Smooth muscle cell (in vitro differentiated cells): ENCODE results near the gene MRNIP. TPM values are rescaled to one million over a fixed set of nuclear protein-coding genes. Genes with fewer than 3 reads are reported as not detected.
"Not testable (repeated sequence)": the region's sequence is repeated elsewhere in the genome, so short reads cannot be mapped to it uniquely, and the experiment has no call there.

Experiments used
- DNase-seq: peaks from one replicate; lab custom pipeline; 2025; ENCODE audit not compliant: unreplicated experiment; lab: John Stamatoyannopoulos, UW
- H2AFZ ChIP-seq: fragments of 200-600 bp; sonication (generic); 2 replicates; pipeline ENCODE4 v1.6.0; 2016; ENCODE audit warnings: antibody characterized with exemption, low read depth, mild to moderate bottlenecking
- H3F3A ChIP-seq: fragments of 200-600 bp; sonication (generic); 2 replicates; pipeline ENCODE4 v1.6.0; 2017; ENCODE audit warnings: antibody characterized with exemption, low read depth
- H3K27ac ChIP-seq: fragments of 200-600 bp; sonication (generic); 2 replicates; pipeline ENCODE4 v1.5.1; 2016; ENCODE audit warnings: low read depth, mild to moderate bottlenecking
- H3K27me3 ChIP-seq: fragments of 200-600 bp; sonication (generic); 2 replicates; pipeline ENCODE4 v1.6.1; 2016; ENCODE audit warnings: low read depth, mild to moderate bottlenecking
- H3K36me3 ChIP-seq: fragments of 200-600 bp; sonication (generic); 2 replicates; pipeline ENCODE4 v1.5.1; 2016; ENCODE audit warnings: low read depth
- H3K4me1 ChIP-seq: fragments of 200-600 bp; sonication (generic); 2 replicates; pipeline ENCODE4 v1.5.1; 2016; ENCODE audit warnings: low read depth
- H3K4me2 ChIP-seq: fragments of 200-600 bp; sonication (generic); 2 replicates; pipeline ENCODE4 v1.6.0; 2016; ENCODE audit warnings: mild to moderate bottlenecking
- H3K4me3 ChIP-seq: fragments of 200-600 bp; sonication (generic); 2 replicates; pipeline ENCODE4 v1.5.1; 2016; ENCODE audit warnings: mild to moderate bottlenecking
- H3K79me2 ChIP-seq: fragments of 200-600 bp; sonication (generic); 2 replicates; pipeline ENCODE4 v1.6.0; 2016; ENCODE audit warnings: low read depth, mild to moderate bottlenecking
- H3K9ac ChIP-seq: fragments of 200-600 bp; sonication (generic); 2 replicates; pipeline ENCODE4 v1.6.0; 2016; ENCODE audit warnings: low read depth
- H3K9me3 ChIP-seq: fragments of 200-600 bp; sonication (generic); replicated peaks from 2 replicates; pipeline ENCODE4 v1.5.1; 2016; ENCODE audit warnings: low read depth
- H4K20me1 ChIP-seq: fragments of 200-600 bp; sonication (generic); 2 replicates; pipeline ENCODE4 v1.6.0; 2016; ENCODE audit warnings: low read depth
- CTCF ChIP-seq: fragments of 200-600 bp; sonication (generic); IDR thresholded peaks from 2 replicates; pipeline ENCODE4 v1.5.1; 2017; ENCODE audit warnings: borderline replicate concordance, mild to moderate bottlenecking, antibody characterized with exemption; ENCODE audit not compliant: insufficient read depth, poor library complexity, severe bottlenecking
- whole genome bisulfite sequencing: methylation state at CpG from one replicate; pipeline ENCODE4 v1.1.7; 2016; ENCODE audit warnings: low lambda C conversion rate; 5-methylcytosine and 5-hydroxymethylcytosine counted together
- polyA plus RNA-seq: library from polyadenylated mRNA; unstranded; fragments of >200 nt; fragmentation: Nextera tagmentation; extraction: Ambion mirVana; gene quantifications from 2 replicates; pipeline ENCODE4 v1.2.1, GENCODE V29; 2016
- total RNA-seq: library from RNA; depleted of rRNA; stranded (reverse); fragments of >200 nt; gene quantifications from 2 replicates; pipeline ENCODE4 v1.2.3, GENCODE V29; 2014

The MRNIP gene
- total and polyA plus RNA-seq, 2 experiments from 2014 or later = 11.9 to 16.5 TPM

GRCh38 chr5:179873588-179874110 is 15.0 kb upstream of the MRNIP start:
- no peak overlapping the region for H3K4me2 ChIP-seq
- no peaks in the 10 kb centered on the region for H3K9me3 ChIP-seq
- H3K27me3 ChIP-seq = no peaks in the 10 kb centered on the region
- no peak overlapping the region for H3K4me3 ChIP-seq
- H3K36me3 ChIP-seq = no peaks in the 10 kb centered on the region
- H2AFZ ChIP-seq = no peak overlapping the region
- no peak overlapping the region for H3K9ac ChIP-seq
- TF ChIP-seq CTCF = no peak
- H3F3A ChIP-seq = no peaks in the 10 kb centered on the region
- H4K20me1 ChIP-seq = no peaks in the 10 kb centered on the region
- no peaks in the 10 kb centered on the region for H3K4me1 ChIP-seq
- 93% methylated on average over 7 of the region's 7 CpGs for WGBS
- H3K27ac ChIP-seq = no peak overlapping the region
- H3K79me2 ChIP-seq = no peaks in the 10 kb centered on the region
- DNase-seq = no peak

GRCh38 chr5:179872828-179873575 is 14.4 kb upstream of the MRNIP start:
- Histone ChIP-seq H3F3A (no peaks in the 10 kb centered on the region), H2AFZ (no peak overlapping the region), H3K79me2 (no peaks in the 10 kb centered on the region), H4K20me1 (no peaks in the 10 kb centered on the region), H3K9me3 (no peaks in the 10 kb centered on the region), H3K27me3 (no peaks in the 10 kb centered on the region), H3K4me2 (no peak overlapping the region), H3K9ac (no peak overlapping the region), H3K4me1 (no peaks in the 10 kb centered on the region), H3K27ac (no peak overlapping the region), H3K36me3 (no peaks in the 10 kb centered on the region), H3K4me3 (no peak overlapping the region)
- TF ChIP-seq CTCF = no peak
- WGBS = 96% methylated on average over 14 of the region's 14 CpGs
- no peak for DNase-seq

- WGBS = 96% methylated on average over 16 of the region's 18 CpGs
- Histone ChIP-seq H3K4me2 (no peak overlapping the region), H3F3A (no peaks in the 10 kb centered on the region), H3K79me2 (no peaks in the 10 kb centered on the region), H3K27me3 (no peaks in the 10 kb centered on the region), H4K20me1 (no peaks in the 10 kb centered on the region), H3K9me3 (no peaks in the 10 kb centered on the region), H3K9ac (no peak overlapping the region), H3K4me3 (no peak overlapping the region), H3K27ac (no peak overlapping the region), H3K36me3 (no peaks in the 10 kb centered on the region), H3K4me1 (no peaks in the 10 kb centered on the region), H2AFZ (no peak overlapping the region)
- DNase-seq = no peak
- TF ChIP-seq CTCF = no peak
These were observed 13.6 kb upstream of the MRNIP start for GRCh38 chr5:179872055-179872827.

- DNase-seq, H3K4me2 ChIP-seq, H3K4me1 ChIP-seq, H3K9me3 ChIP-seq, H3K27ac ChIP-seq, H3K4me3 ChIP-seq, H3K9ac ChIP-seq, H2AFZ ChIP-seq, H3K36me3 ChIP-seq, H4K20me1 ChIP-seq, H3K79me2 ChIP-seq, H3F3A ChIP-seq, H3K27me3 ChIP-seq: not testable (repeated sequence)
- over 99% methylated on average over 11 of the region's 14 CpGs for WGBS
These were observed 12.9 kb upstream of the MRNIP start for GRCh38 chr5:179871533-179871932.
